Gastrocnemius medialis (tissue), 4 donors: ENCODE measurements around the gene CCT3. TPM values are rescaled to one million over a fixed set of nuclear protein-coding genes. Genes with fewer than 3 reads are reported as not detected.

ENCODE experiments used
- ATAC-seq, 2 donors: fragments of 150-250 bp; one replicate each; pipeline ENCODE4 v1.9.1; 2016
- DNase-seq, 2 donors: peaks; one replicate each; pipeline ENCODE4 v3.0.0-alpha.2; 2019
- H3K27ac ChIP-seq, 4 donors: fragments of 200-600 bp; sonication (generic); 1 replicate in 1 of 4; 2 replicates in 3 of 4; pipeline ENCODE4 v1.5.1; 2016 to 2018; ENCODE audit warnings: mild to moderate bottlenecking in 2 of 4, moderate library complexity in 1 of 4
- H3K27me3 ChIP-seq, 3 donors: fragments of 200-600 bp; sonication (generic) in 2 of 3; 1 replicate in 1 of 3; 2 replicates in 2 of 3; pipeline versions ENCODE4 v1.5.1 to v1.6.0; 2016 to 2019; ENCODE audit warnings: mild to moderate bottlenecking in 1 of 3, moderate library complexity in 1 of 3
- H3K36me3 ChIP-seq, 2 donors: fragments of 200-600 bp; sonication (generic) in 1 of 2; one replicate each; pipeline ENCODE4 v1.5.1; 2017 to 2018
- H3K4me1 ChIP-seq, 2 donors: fragments of 200-600 bp; sonication (generic) in 1 of 2; one replicate each; pipeline ENCODE4 v1.5.1; 2016 to 2017; ENCODE audit warnings: mild to moderate bottlenecking in 2 of 2
- H3K4me3 ChIP-seq, 4 donors: fragments of 200-600 bp; sonication (generic) in 3 of 4; 1 replicate in 1 of 4; 2 replicates in 3 of 4; pipeline ENCODE4 v1.5.1; 2016 to 2019; ENCODE audit warnings: mild to moderate bottlenecking in 2 of 4
- H3K9me3 ChIP-seq, 3 donors: fragments of 200-600 bp; sonication (generic) in 2 of 3; 1 replicate in 1 of 3; 2 replicates in 2 of 3; pipeline ENCODE4 v1.5.1; 2016 to 2019
- CTCF ChIP-seq, 5 experiments: fragments of 450-650 bp in 3 of 5; fragments of 200-600 bp in 2 of 5; sonication (generic) in 2 of 5; IDR thresholded peaks in 4 of 5; conservative IDR thresholded peaks in 1 of 5; 1 replicate in 4 of 5; 2 replicates in 1 of 5; pipeline ENCODE4 v1.5.1; 2016 to 2019; ENCODE audit warnings: antibody characterized with exemption in 5 of 5, mild to moderate bottlenecking in 3 of 5, moderate library complexity in 3 of 5
- POLR2A ChIP-seq, 2 donors: fragments of 450-650 bp; IDR thresholded peaks; one replicate each; pipeline ENCODE4 v1.6.1; 2017; ENCODE audit warnings: antibody characterized with exemption in 2 of 2, mild to moderate bottlenecking in 2 of 2, moderate library complexity in 2 of 2
- in situ Hi-C, 4 donors: fragments of 200-750 bp; cut with MboI; loops; one replicate each; pipeline versions ENCODE4 v1.15.0 to v1.8.0; 2017; ENCODE audit warnings: low sequenced_read_pairs in 4 of 4
- intact Hi-C: fragments of 100-400 bp; cut with DNase I; formaldehyde crosslinking; loops from one replicate; pipeline ENCODE4 v1.15.1; 2023; ENCODE audit warnings: low total_unique reads
- total RNA-seq, 4 donors: library from RNA; depleted of rRNA; stranded (reverse); fragments of >200 nt; gene quantifications; one replicate each; pipeline versions ENCODE4 v1.1.0 to v1.2.3, GENCODE V29; 2016

Gene CCT3
- total RNA-seq, 4 donors from 2014 or later, result 147 to 189 (median 180) TPM

GRCh38 chr1:156305215-156305614 lies 32.9 kb downstream of the CCT3 start:
- intact Hi-C loops (no loop called here), in situ Hi-C loops (no loop called here)
- no peak for ATAC-seq
- Histone ChIP-seq H3K27me3 (no peaks in the 10 kb centered on the region), H3K4me1 (no peaks in the 10 kb centered on the region), H3K4me3 (no peak overlapping the region), H3K27ac (no peak overlapping the region), H3K9me3 (no peaks in the 10 kb centered on the region), H3K36me3 (peaks cover 0 to 53% of the 10 kb centered on the region in 2 donors)
- no peak for TF ChIP-seq CTCF (IDR thresholded peaks at IDR 0.05 in 4 of 5, conservative IDR thresholded peaks at IDR 0.05 in 1 of 5)
- no peak for TF ChIP-seq POLR2A (IDR thresholded peaks at IDR 0.05)
- no peak for DNase-seq

GRCh38 chr1:156303241-156303640 lies 34.9 kb downstream of the CCT3 start:
- DNase-seq, result no peak
- no peak for ATAC-seq
- Histone ChIP-seq H3K9me3 (no peaks in the 10 kb centered on the region), H3K4me3 (no peak overlapping the region), H3K27me3 (no peaks in the 10 kb centered on the region), H3K4me1 (no peaks in the 10 kb centered on the region), H3K36me3 (peaks cover 0 to 34% of the 10 kb centered on the region in 2 donors), H3K27ac (no peak overlapping the region)
- intact Hi-C loops, result no loop called here
- in situ Hi-C loops, result no loop called here
- TF ChIP-seq POLR2A (IDR thresholded peaks at IDR 0.05) (no peak), CTCF (IDR thresholded peaks at IDR 0.05 in 4 of 5, conservative IDR thresholded peaks at IDR 0.05 in 1 of 5) (no peak)

GRCh38 chr1:156298852-156299357 lies 39.2 kb downstream of the CCT3 start, which contains the start of gene VHLL:
Gene VHLL, minus strand, starts transcription at chr1:156299307. Its CDS starts 118 bp downstream, at chr1:156299189.
- no peak within 1 kb of the TSS for H3K4me3 ChIP-seq
- no peak within 1 kb of the TSS for H3K27ac ChIP-seq
- no peaks in the 10 kb centered on the region for H3K9me3 ChIP-seq
- H3K27me3 ChIP-seq, result no peaks in the 10 kb centered on the region
- peaks cover 5 to 11% of the 10 kb centered on the region in 2 donors for H3K4me1 ChIP-seq
- peaks cover 0 to 4% of the 10 kb centered on the region in 2 donors for H3K36me3 ChIP-seq
- intact Hi-C loops (no loop called here), in situ Hi-C loops (no loop called here)
- TF ChIP-seq POLR2A (IDR thresholded peaks at IDR 0.05), result no peak
- TF ChIP-seq CTCF (IDR thresholded peaks at IDR 0.05 in 4 of 5, conservative IDR thresholded peaks at IDR 0.05 in 1 of 5), result no peak
- ATAC-seq (no peak), DNase-seq (no peak)

- H3K4me1 ChIP-seq, result peaks cover 5 to 14% of the 10 kb centered on the region in 2 donors
- no peaks in the 10 kb centered on the region for H3K36me3 ChIP-seq
- in situ Hi-C loops, result no loop called here
- peak within 1 kb of the TSS in 3 of 4 donors; percentile 59 to 74 (median 73) for H3K27ac ChIP-seq
- ATAC-seq (peak; percentile 64 to 69), DNase-seq (peak; percentile 44 to 56)
- no peaks in the 10 kb centered on the region for H3K9me3 ChIP-seq
- H3K4me3 ChIP-seq, result peak within 1 kb of the TSS; percentile 67 to 96 (median 83)
- no peaks in the 10 kb centered on the region for H3K27me3 ChIP-seq
- intact Hi-C loops, result no loop called here
- TF ChIP-seq CTCF (IDR thresholded peaks at IDR 0.05 in 4 of 5, conservative IDR thresholded peaks at IDR 0.05 in 1 of 5) (no peak), POLR2A (IDR thresholded peaks at IDR 0.05) (peak in 1 of 2 donors; percentile 25)
Observed at GRCh38 chr1:156295391-156295947, 42.6 kb downstream of the CCT3 start, which contains the start of gene GLMP. Gene GLMP, minus strand, starts transcription at chr1:156295679. Its CDS starts 34 bp downstream, at chr1:156295645.
